K562 (cell line): ENCODE data around the gene C17orf113. TPM values are rescaled to one million over a fixed set of nuclear protein-coding genes. Genes with fewer than 3 reads are reported as not detected.

ENCODE experiments used
- HIVEP1 ChIP-seq: fragments of 250-450 bp; sonication (Bioruptor Pico); IDR thresholded peaks from 2 replicates; pipeline ENCODE4 v1.4.0; 2020; ENCODE audit warnings: mild to moderate bottlenecking
- KDM1A ChIP-seq, 2 experiments: fragments of 450-650 bp; IDR thresholded peaks; 2 replicates each; pipeline ENCODE4 v1.6.1; 2016; ENCODE audit warnings: mild to moderate bottlenecking in 2 of 2
- POLR3G ChIP-seq: IDR thresholded peaks from 2 replicates; pipeline ENCODE4 v1.6.1; 2011; ENCODE audit not compliant: insufficient read length, insufficient replicate concordance; ENCODE audit errors: extremely low read depth
- RBM15 ChIP-seq: fragments of 200-400 bp; formaldehyde crosslinking; IDR thresholded peaks from 2 replicates; pipeline ENCODE4 v1.6.1; 2018; ENCODE audit warnings: mild to moderate bottlenecking, low read length, moderate library complexity; ENCODE audit not compliant: insufficient read depth
- ZNF384 ChIP-seq: IDR thresholded peaks from 2 replicates; pipeline ENCODE4 v1.6.1; 2012; ENCODE audit warnings: low read depth, low read length, improper control_type of control experiment
- ZSCAN29 ChIP-seq: fragments of 450-650 bp; IDR thresholded peaks from 2 replicates; pipeline ENCODE4 v1.6.1; 2017
- polyA plus RNA-seq, 8 experiments: library from polyadenylated mRNA; depleted of rRNA in 4 of 8; stranded (reverse) in 5 of 8; unstranded in 3 of 8; fragments of >200 nt; fragmentation: Nextera tagmentation in 2 of 8; fragmentation: Illumina TruSeq in 1 of 8; extraction: Ambion mirVana in 2 of 8; extraction: Trizol in 1 of 8; gene quantifications; 2 replicates each; pipeline versions ENCODE4 v1.2.1 to v1.2.3, GENCODE V29; 2011 to 2014; ENCODE audit warnings: inconsistent platforms in 1 of 8, missing spikeins in 1 of 8
- total RNA-seq, 7 experiments: library from RNA; depleted of rRNA in 6 of 7; stranded (reverse); fragments of >200 nt in 6 of 7; fragmentation: Illumina TruSeq in 2 of 7; extraction: Trizol in 2 of 7; gene quantifications; 2 replicates each; pipeline versions ENCODE4 v1.2.1 to v1.2.3, GENCODE V29; 2011 to 2021; ENCODE audit warnings: low replicate concordance in 1 of 7
- TF ChIP-seq, protein P1 (sequence below): fragments of 150-350 bp; IDR thresholded peaks from 2 replicates; pipeline ENCODE4 v1.6.1; 2014; ENCODE audit warnings: low read depth, mild to moderate bottlenecking, low read length, borderline replicate concordance
- TF ChIP-seq, protein P2 (sequence below), 2 experiments: fragments of 200-800 bp in 1 of 2; sonication (Bioruptor generic) in 1 of 2; sonication (generic) in 1 of 2; formaldehyde crosslinking in 1 of 2; IDR thresholded peaks in 1 of 2; conservative IDR thresholded peaks in 1 of 2; 2 replicates each; pipeline versions ENCODE4 v1.5.0 to v1.6.1; 2016 to 2020; ENCODE audit warnings: missing compliant biosample characterization in 1 of 2, missing genetic modification characterization in 1 of 2, missing genetic modification reagents in 1 of 2
- TF ChIP-seq, protein P3 (sequence below): sonication (generic); formaldehyde crosslinking; IDR thresholded peaks from 2 replicates; pipeline ENCODE4 v1.8.0; 2022; ENCODE audit warnings: mild to moderate bottlenecking, missing genetic modification reagents
- TF ChIP-seq, protein P4 (sequence below): fragments of 450-650 bp; IDR thresholded peaks from 2 replicates; pipeline ENCODE4 v1.6.1; 2016; ENCODE audit warnings: mild to moderate bottlenecking, moderate library complexity

Gene C17orf113
- total and polyA plus RNA-seq, 9 of the 15 experiments (the other 6 are each of a cell fraction or from before 2014, with no cell fraction given): 0.10 to 1.2 (median 0.31) TPM

DNA sequence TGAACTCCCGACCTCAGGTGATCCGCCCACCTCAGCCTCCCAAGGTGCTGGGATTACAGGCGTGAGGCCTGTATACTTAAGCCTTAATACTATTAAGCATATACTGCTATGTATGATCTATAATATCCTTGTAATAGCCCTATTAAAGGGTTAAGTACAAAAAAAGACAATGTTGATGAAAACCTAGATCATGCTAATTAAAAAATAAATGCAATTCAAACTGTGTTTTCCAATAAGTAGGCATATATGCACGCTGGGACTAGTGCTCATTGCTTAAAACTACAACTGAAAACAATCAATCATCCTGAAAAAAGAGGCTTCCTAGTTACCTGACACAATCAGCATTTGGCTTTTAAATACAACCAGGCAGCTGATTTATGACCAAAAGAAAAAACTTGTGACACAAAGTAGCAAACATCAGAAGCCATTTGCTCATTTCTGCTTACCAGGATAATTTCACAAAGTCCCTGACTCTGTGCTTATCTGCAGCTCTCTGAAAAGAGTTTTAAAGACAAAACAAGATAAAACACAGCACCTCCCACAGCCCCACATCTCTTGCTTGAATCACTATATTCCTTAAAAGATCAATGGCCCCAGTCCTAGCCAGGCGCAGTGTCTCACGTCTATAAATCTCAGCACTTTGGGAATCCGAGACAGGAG, 36.8 kb upstream of the C17orf113 start (continued):
- TF ChIP-seq POLR3G (no peak), KDM1A (IDR thresholded peaks at IDR 0.05) (peak; percentile 75 to 79), HIVEP1 (CRISPR knock-in tag) (no peak), ZSCAN29 (no peak), ZNF384 (peak; percentile 76), RBM15 (no peak)
- TF ChIP-seq, protein P1, sequence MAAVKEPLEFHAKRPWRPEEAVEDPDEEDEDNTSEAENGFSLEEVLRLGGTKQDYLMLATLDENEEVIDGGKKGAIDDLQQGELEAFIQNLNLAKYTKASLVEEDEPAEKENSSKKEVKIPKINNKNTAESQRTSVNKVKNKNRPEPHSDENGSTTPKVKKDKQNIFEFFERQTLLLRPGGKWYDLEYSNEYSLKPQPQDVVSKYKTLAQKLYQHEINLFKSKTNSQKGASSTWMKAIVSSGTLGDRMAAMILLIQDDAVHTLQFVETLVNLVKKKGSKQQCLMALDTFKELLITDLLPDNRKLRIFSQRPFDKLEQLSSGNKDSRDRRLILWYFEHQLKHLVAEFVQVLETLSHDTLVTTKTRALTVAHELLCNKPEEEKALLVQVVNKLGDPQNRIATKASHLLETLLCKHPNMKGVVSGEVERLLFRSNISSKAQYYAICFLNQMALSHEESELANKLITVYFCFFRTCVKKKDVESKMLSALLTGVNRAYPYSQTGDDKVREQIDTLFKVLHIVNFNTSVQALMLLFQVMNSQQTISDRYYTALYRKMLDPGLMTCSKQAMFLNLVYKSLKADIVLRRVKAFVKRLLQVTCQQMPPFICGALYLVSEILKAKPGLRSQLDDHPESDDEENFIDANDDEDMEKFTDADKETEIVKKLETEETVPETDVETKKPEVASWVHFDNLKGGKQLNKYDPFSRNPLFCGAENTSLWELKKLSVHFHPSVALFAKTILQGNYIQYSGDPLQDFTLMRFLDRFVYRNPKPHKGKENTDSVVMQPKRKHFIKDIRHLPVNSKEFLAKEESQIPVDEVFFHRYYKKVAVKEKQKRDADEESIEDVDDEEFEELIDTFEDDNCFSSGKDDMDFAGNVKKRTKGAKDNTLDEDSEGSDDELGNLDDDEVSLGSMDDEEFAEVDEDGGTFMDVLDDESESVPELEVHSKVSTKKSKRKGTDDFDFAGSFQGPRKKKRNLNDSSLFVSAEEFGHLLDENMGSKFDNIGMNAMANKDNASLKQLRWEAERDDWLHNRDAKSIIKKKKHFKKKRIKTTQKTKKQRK: no peak
- TF ChIP-seq, protein P2, sequence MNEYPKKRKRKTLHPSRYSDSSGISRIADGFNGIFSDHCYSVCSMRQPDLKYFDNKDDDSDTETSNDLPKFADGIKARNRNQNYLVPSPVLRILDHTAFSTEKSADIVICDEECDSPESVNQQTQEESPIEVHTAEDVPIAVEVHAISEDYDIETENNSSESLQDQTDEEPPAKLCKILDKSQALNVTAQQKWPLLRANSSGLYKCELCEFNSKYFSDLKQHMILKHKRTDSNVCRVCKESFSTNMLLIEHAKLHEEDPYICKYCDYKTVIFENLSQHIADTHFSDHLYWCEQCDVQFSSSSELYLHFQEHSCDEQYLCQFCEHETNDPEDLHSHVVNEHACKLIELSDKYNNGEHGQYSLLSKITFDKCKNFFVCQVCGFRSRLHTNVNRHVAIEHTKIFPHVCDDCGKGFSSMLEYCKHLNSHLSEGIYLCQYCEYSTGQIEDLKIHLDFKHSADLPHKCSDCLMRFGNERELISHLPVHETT (CRISPR knock-in tag; conservative IDR thresholded peaks at IDR 0.05 in 1 of 2, IDR thresholded peaks at IDR 0.05 in 1 of 2): 0 out of 4 replicates have a peak, but pooled peaks of 1 of the 2 experiments have one; percentile 43
- TF ChIP-seq, protein P3, sequence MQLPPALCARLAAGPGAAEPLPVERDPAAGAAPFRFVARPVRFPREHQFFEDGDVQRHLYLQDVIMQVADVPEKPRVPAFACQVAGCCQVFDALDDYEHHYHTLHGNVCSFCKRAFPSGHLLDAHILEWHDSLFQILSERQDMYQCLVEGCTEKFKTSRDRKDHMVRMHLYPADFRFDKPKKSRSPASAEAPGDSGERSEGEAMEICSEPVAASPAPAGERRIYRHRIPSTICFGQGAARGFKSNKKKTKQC (CRISPR knock-in tag): no peak
- TF ChIP-seq, protein P4, sequence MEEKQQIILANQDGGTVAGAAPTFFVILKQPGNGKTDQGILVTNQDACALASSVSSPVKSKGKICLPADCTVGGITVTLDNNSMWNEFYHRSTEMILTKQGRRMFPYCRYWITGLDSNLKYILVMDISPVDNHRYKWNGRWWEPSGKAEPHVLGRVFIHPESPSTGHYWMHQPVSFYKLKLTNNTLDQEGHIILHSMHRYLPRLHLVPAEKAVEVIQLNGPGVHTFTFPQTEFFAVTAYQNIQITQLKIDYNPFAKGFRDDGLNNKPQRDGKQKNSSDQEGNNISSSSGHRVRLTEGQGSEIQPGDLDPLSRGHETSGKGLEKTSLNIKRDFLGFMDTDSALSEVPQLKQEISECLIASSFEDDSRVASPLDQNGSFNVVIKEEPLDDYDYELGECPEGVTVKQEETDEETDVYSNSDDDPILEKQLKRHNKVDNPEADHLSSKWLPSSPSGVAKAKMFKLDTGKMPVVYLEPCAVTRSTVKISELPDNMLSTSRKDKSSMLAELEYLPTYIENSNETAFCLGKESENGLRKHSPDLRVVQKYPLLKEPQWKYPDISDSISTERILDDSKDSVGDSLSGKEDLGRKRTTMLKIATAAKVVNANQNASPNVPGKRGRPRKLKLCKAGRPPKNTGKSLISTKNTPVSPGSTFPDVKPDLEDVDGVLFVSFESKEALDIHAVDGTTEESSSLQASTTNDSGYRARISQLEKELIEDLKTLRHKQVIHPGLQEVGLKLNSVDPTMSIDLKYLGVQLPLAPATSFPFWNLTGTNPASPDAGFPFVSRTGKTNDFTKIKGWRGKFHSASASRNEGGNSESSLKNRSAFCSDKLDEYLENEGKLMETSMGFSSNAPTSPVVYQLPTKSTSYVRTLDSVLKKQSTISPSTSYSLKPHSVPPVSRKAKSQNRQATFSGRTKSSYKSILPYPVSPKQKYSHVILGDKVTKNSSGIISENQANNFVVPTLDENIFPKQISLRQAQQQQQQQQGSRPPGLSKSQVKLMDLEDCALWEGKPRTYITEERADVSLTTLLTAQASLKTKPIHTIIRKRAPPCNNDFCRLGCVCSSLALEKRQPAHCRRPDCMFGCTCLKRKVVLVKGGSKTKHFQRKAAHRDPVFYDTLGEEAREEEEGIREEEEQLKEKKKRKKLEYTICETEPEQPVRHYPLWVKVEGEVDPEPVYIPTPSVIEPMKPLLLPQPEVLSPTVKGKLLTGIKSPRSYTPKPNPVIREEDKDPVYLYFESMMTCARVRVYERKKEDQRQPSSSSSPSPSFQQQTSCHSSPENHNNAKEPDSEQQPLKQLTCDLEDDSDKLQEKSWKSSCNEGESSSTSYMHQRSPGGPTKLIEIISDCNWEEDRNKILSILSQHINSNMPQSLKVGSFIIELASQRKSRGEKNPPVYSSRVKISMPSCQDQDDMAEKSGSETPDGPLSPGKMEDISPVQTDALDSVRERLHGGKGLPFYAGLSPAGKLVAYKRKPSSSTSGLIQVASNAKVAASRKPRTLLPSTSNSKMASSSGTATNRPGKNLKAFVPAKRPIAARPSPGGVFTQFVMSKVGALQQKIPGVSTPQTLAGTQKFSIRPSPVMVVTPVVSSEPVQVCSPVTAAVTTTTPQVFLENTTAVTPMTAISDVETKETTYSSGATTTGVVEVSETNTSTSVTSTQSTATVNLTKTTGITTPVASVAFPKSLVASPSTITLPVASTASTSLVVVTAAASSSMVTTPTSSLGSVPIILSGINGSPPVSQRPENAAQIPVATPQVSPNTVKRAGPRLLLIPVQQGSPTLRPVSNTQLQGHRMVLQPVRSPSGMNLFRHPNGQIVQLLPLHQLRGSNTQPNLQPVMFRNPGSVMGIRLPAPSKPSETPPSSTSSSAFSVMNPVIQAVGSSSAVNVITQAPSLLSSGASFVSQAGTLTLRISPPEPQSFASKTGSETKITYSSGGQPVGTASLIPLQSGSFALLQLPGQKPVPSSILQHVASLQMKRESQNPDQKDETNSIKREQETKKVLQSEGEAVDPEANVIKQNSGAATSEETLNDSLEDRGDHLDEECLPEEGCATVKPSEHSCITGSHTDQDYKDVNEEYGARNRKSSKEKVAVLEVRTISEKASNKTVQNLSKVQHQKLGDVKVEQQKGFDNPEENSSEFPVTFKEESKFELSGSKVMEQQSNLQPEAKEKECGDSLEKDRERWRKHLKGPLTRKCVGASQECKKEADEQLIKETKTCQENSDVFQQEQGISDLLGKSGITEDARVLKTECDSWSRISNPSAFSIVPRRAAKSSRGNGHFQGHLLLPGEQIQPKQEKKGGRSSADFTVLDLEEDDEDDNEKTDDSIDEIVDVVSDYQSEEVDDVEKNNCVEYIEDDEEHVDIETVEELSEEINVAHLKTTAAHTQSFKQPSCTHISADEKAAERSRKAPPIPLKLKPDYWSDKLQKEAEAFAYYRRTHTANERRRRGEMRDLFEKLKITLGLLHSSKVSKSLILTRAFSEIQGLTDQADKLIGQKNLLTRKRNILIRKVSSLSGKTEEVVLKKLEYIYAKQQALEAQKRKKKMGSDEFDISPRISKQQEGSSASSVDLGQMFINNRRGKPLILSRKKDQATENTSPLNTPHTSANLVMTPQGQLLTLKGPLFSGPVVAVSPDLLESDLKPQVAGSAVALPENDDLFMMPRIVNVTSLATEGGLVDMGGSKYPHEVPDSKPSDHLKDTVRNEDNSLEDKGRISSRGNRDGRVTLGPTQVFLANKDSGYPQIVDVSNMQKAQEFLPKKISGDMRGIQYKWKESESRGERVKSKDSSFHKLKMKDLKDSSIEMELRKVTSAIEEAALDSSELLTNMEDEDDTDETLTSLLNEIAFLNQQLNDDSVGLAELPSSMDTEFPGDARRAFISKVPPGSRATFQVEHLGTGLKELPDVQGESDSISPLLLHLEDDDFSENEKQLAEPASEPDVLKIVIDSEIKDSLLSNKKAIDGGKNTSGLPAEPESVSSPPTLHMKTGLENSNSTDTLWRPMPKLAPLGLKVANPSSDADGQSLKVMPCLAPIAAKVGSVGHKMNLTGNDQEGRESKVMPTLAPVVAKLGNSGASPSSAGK: no peak
